Gastrocnemius medialis (tissue), 4 donors: ENCODE measurements around the gene GRID1. TPM values are rescaled to one million over a fixed set of nuclear protein-coding genes. Genes with fewer than 3 reads are reported as not detected.

ENCODE experiments used
- ATAC-seq, 2 donors: fragments of 150-250 bp; one replicate each; pipeline ENCODE4 v1.9.1; 2016
- DNase-seq, 2 donors: peaks; one replicate each; pipeline ENCODE4 v3.0.0-alpha.2; 2019
- H3K27ac ChIP-seq, 4 donors: fragments of 200-600 bp; sonication (generic); 1 replicate in 1 of 4; 2 replicates in 3 of 4; pipeline ENCODE4 v1.5.1; 2016 to 2018; ENCODE audit warnings: mild to moderate bottlenecking in 2 of 4, moderate library complexity in 1 of 4
- H3K27me3 ChIP-seq, 3 donors: fragments of 200-600 bp; sonication (generic) in 2 of 3; 1 replicate in 1 of 3; 2 replicates in 2 of 3; pipeline versions ENCODE4 v1.5.1 to v1.6.0; 2016 to 2019; ENCODE audit warnings: mild to moderate bottlenecking in 1 of 3, moderate library complexity in 1 of 3
- H3K36me3 ChIP-seq, 2 donors: fragments of 200-600 bp; sonication (generic) in 1 of 2; one replicate each; pipeline ENCODE4 v1.5.1; 2017 to 2018
- H3K4me1 ChIP-seq, 2 donors: fragments of 200-600 bp; sonication (generic) in 1 of 2; one replicate each; pipeline ENCODE4 v1.5.1; 2016 to 2017; ENCODE audit warnings: mild to moderate bottlenecking in 2 of 2
- H3K4me3 ChIP-seq, 4 donors: fragments of 200-600 bp; sonication (generic) in 3 of 4; 1 replicate in 1 of 4; 2 replicates in 3 of 4; pipeline ENCODE4 v1.5.1; 2016 to 2019; ENCODE audit warnings: mild to moderate bottlenecking in 2 of 4
- H3K9me3 ChIP-seq, 3 donors: fragments of 200-600 bp; sonication (generic) in 2 of 3; 1 replicate in 1 of 3; 2 replicates in 2 of 3; pipeline ENCODE4 v1.5.1; 2016 to 2019
- POLR2A ChIP-seq, 2 donors: fragments of 450-650 bp; IDR thresholded peaks; one replicate each; pipeline ENCODE4 v1.6.1; 2017; ENCODE audit warnings: antibody characterized with exemption in 2 of 2, mild to moderate bottlenecking in 2 of 2, moderate library complexity in 2 of 2
- in situ Hi-C, 4 donors: fragments of 200-750 bp; cut with MboI; loops; one replicate each; pipeline versions ENCODE4 v1.15.0 to v1.8.0; 2017; ENCODE audit warnings: low sequenced_read_pairs in 4 of 4
- intact Hi-C: fragments of 100-400 bp; cut with DNase I; formaldehyde crosslinking; loops from one replicate; pipeline ENCODE4 v1.15.1; 2023; ENCODE audit warnings: low total_unique reads
- total RNA-seq, 4 donors: library from RNA; depleted of rRNA; stranded (reverse); fragments of >200 nt; gene quantifications; one replicate each; pipeline versions ENCODE4 v1.1.0 to v1.2.3, GENCODE V29; 2016
- TF ChIP-seq, protein P1 (sequence below), 5 experiments: fragments of 450-650 bp in 3 of 5; fragments of 200-600 bp in 2 of 5; sonication (generic) in 2 of 5; IDR thresholded peaks in 4 of 5; conservative IDR thresholded peaks in 1 of 5; 1 replicate in 4 of 5; 2 replicates in 1 of 5; pipeline ENCODE4 v1.5.1; 2016 to 2019; ENCODE audit warnings: antibody characterized with exemption in 5 of 5, mild to moderate bottlenecking in 3 of 5, moderate library complexity in 3 of 5

Gene GRID1
- total RNA-seq, 4 donors from 2014 or later, result 0.17 to 1.4 (median 0.79) TPM

DNA sequence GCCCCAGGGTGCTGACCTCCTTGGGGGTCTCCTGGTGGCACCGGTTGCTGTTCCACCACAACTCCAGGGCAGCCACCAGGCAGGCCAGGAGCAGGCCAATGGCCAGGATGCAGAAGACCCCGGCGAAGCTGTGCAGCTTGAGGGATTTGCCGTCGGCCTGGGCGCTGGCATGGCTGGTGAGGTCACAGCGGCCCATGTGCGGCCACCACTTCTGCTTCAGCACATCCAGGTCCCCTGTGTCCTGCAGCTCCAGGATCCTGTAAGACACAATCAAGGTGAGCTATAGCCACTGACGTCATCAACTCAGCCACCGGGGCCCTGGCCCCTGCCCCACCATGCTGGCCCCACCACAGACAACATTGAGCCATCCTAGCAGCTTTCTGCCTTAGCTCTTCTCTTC, 753.2 kb downstream of the GRID1 start:
- Histone ChIP-seq H3K27ac (no peak overlapping the region), H3K27me3 (no peaks in the 10 kb centered on the region), H3K36me3 (no peaks in the 10 kb centered on the region), H3K4me1 (no peaks in the 10 kb centered on the region), H3K9me3 (no peaks in the 10 kb centered on the region), H3K4me3 (no peak overlapping the region)
- DNase-seq, result no peak
- intact Hi-C loops, result no loop called here
- TF ChIP-seq, protein P1, sequence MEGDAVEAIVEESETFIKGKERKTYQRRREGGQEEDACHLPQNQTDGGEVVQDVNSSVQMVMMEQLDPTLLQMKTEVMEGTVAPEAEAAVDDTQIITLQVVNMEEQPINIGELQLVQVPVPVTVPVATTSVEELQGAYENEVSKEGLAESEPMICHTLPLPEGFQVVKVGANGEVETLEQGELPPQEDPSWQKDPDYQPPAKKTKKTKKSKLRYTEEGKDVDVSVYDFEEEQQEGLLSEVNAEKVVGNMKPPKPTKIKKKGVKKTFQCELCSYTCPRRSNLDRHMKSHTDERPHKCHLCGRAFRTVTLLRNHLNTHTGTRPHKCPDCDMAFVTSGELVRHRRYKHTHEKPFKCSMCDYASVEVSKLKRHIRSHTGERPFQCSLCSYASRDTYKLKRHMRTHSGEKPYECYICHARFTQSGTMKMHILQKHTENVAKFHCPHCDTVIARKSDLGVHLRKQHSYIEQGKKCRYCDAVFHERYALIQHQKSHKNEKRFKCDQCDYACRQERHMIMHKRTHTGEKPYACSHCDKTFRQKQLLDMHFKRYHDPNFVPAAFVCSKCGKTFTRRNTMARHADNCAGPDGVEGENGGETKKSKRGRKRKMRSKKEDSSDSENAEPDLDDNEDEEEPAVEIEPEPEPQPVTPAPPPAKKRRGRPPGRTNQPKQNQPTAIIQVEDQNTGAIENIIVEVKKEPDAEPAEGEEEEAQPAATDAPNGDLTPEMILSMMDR (IDR thresholded peaks at IDR 0.05 in 4 of 5, conservative IDR thresholded peaks at IDR 0.05 in 1 of 5), result no peak
- no peak for TF ChIP-seq POLR2A (IDR thresholded peaks at IDR 0.05)
- in situ Hi-C loops, result no loop called here
- ATAC-seq, result no peak

DNA sequence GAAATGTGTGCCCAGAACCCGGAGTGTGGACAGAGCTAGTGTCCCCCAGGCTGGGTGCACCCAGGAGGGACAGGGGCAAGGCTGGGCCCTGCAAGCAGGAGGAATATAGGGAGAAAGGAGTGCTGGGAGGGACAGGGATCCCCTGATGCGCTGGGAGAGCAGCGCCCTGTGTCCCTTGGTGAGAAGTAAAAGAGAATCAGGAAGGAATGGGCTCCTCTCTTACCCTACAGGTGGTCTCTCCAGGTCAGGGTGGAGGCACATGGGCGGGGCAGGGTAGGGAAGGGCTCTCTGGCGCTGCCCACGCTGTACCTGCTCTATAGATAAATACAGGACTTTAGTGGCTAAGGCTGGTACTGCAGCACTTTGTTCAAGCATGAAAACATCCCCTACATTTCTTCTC, 753.8 kb downstream of the GRID1 start:
- in situ Hi-C loops (no loop called here), intact Hi-C loops (no loop called here)
- ATAC-seq (no peak), DNase-seq (no peak)
- Histone ChIP-seq H3K4me3 (no peak overlapping the region), H3K36me3 (no peaks in the 10 kb centered on the region), H3K9me3 (no peaks in the 10 kb centered on the region), H3K4me1 (no peaks in the 10 kb centered on the region), H3K27ac (no peak overlapping the region), H3K27me3 (no peaks in the 10 kb centered on the region)
- no peak for TF ChIP-seq POLR2A (IDR thresholded peaks at IDR 0.05)
- TF ChIP-seq, protein P1 (IDR thresholded peaks at IDR 0.05 in 4 of 5, conservative IDR thresholded peaks at IDR 0.05 in 1 of 5), result no peak

DNA sequence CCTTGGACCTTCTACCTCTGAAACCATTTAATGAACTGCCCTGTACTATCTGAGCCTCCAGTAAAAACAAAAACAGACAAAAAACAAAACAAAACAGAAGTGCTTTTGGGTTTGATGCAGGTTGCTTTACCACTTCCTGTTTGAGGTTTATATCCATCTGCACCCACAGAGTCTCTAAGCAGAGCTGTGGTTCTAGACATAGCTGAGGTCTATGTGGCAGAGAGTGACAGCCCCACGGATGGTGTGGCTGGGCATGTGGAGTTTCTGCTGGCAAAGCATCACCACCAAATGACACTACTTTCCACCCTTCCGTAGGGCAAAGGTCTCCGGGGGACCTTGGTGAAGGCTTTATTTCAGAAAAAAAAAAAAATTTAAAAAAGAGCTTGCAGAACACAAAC, 754.2 kb downstream of the GRID1 start:
- Histone ChIP-seq H3K36me3 (no peaks in the 10 kb centered on the region), H3K4me3 (no peak overlapping the region), H3K4me1 (no peaks in the 10 kb centered on the region), H3K27ac (no peak overlapping the region), H3K27me3 (no peaks in the 10 kb centered on the region), H3K9me3 (no peaks in the 10 kb centered on the region)
- ATAC-seq (no peak), DNase-seq (no peak)
- TF ChIP-seq, protein P1 (IDR thresholded peaks at IDR 0.05 in 4 of 5, conservative IDR thresholded peaks at IDR 0.05 in 1 of 5), result no peak
- TF ChIP-seq POLR2A (IDR thresholded peaks at IDR 0.05), result no peak
- intact Hi-C loops, result no loop called here
- in situ Hi-C loops, result no loop called here

DNA sequence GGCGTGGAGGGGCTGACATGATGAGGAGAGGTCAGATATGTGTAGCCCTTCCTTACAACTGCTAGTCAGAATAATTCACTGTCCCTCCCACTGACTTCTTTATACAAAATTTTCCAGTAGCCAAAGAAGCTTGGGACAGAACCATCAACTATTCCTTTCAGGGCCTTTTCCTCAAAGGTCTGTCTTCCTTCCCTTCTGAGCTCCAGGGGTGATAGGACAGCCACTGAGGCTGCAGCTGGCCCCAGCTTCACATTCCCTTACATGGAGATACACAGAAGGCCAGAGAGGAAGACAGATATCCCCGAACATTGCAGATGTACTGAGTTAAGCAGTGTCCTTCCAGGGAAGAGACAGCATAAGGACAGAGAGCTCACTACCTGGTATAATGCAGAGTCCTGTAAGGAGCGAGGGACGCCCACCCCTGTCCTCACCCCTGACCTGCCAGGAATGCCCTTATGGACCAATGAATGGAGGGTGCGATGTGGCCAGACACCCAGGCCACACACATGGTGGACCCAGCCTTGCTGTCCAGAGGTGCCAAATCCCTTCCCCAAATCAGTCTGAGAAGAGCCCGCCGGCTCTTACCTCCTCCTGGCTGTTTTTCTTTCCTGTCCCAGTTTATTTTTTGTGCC, 754.7 kb downstream of the GRID1 start:
- ATAC-seq, result no peak
- intact Hi-C loops (no loop called here), in situ Hi-C loops (no loop called here)
- Histone ChIP-seq H3K27ac (no peak overlapping the region), H3K4me1 (no peaks in the 10 kb centered on the region), H3K27me3 (no peaks in the 10 kb centered on the region), H3K4me3 (no peak overlapping the region), H3K9me3 (no peaks in the 10 kb centered on the region), H3K36me3 (no peaks in the 10 kb centered on the region)
- TF ChIP-seq POLR2A (IDR thresholded peaks at IDR 0.05), result no peak
- TF ChIP-seq, protein P1 (IDR thresholded peaks at IDR 0.05 in 4 of 5, conservative IDR thresholded peaks at IDR 0.05 in 1 of 5), result no peak
- no peak for DNase-seq
